Measurements from ENCODE around the gene UBE2E2.

- TF ChIP-seq SUZ12 (IDR thresholded peaks at IDR 0.05; ENCODE audit: extremely low read depth, insufficient read depth, insufficient read length) (no peak), ZNF274 (IDR thresholded peaks at IDR 0.05; ENCODE audit: low read depth, low read length) (no peak)
Observed at GRCh38 chr3:23162934-23163333, 40.2 kb upstream of the UBE2E2 start.

Measured in NT2/D1 (cell line).